ENCODE data around the gene NOL4L.

Gene NOL4L

GRCh38 chr20:32484958-32485769 is 100.0 kb downstream of the NOL4L start:
- TF ChIP-seq TOX (CRISPR knock-in tag; IDR thresholded peaks at IDR 0.05; ENCODE audit: borderline replicate concordance) = no peak
- TF ChIP-seq TSHZ2 (CRISPR knock-in tag; IDR thresholded peaks at IDR 0.05) = no peak
- no peak for TF ChIP-seq TCF4 (CRISPR knock-in tag; IDR thresholded peaks at IDR 0.05; ENCODE audit: borderline replicate concordance)
- no peak for TF ChIP-seq PPARA (CRISPR knock-in tag; IDR thresholded peaks at IDR 0.05; ENCODE audit: borderline replicate concordance)
- no peak for TF ChIP-seq ZFP3 (CRISPR knock-in tag; IDR thresholded peaks at IDR 0.05)
- TF ChIP-seq BACH2 (CRISPR knock-in tag; IDR thresholded peaks at IDR 0.05; ENCODE audit: borderline replicate concordance) = no peak
- no peak for TF ChIP-seq ISL1 (CRISPR knock-in tag; IDR thresholded peaks at IDR 0.05)
- TF ChIP-seq PATZ1 (CRISPR knock-in tag; IDR thresholded peaks at IDR 0.05; ENCODE audit: borderline replicate concordance) = no peak
- TF ChIP-seq ZNF565 (CRISPR knock-in tag; conservative IDR thresholded peaks at IDR 0.05; ENCODE audit: low read depth) = no peak
- no peak for TF ChIP-seq GLIS3 (CRISPR knock-in tag; IDR thresholded peaks at IDR 0.05)
- TF ChIP-seq ARNTL (CRISPR knock-in tag; IDR thresholded peaks at IDR 0.05; ENCODE audit: borderline replicate concordance, low read depth) = no peak
- TF ChIP-seq CSDC2 (CRISPR knock-in tag; IDR thresholded peaks at IDR 0.05) = no peak
- peak; percentile 76 for ATAC-seq

- TF ChIP-seq ZC3H10 (CRISPR knock-in tag; IDR thresholded peaks at IDR 0.05) (no peak), PATZ1 (CRISPR knock-in tag; IDR thresholded peaks at IDR 0.05; ENCODE audit: borderline replicate concordance) (0 out of 2 replicates have a peak, but pooled peaks have one; percentile 9)
- peak; percentile 63 for ATAC-seq
Observed at GRCh38 chr20:32484225-32484957, 100.7 kb downstream of the NOL4L start.

- peak; percentile 60 for ATAC-seq
- peak; percentile 56; the same call in 1 of the 2 replicates for TF ChIP-seq GLIS3 (CRISPR knock-in tag; IDR thresholded peaks at IDR 0.05)
- no peak for TF ChIP-seq ISL1 (CRISPR knock-in tag; IDR thresholded peaks at IDR 0.05)
- 0 out of 2 replicates have a peak, but pooled peaks have one; percentile 52 for TF ChIP-seq TSHZ2 (CRISPR knock-in tag; IDR thresholded peaks at IDR 0.05)
- TF ChIP-seq ZNF70 (CRISPR knock-in tag; IDR thresholded peaks at IDR 0.05) = no peak
- TF ChIP-seq ESRRG (CRISPR knock-in tag; IDR thresholded peaks at IDR 0.05) = no peak
- TF ChIP-seq ZNF565 (CRISPR knock-in tag; conservative IDR thresholded peaks at IDR 0.05; ENCODE audit: low read depth) = no peak
- no peak for TF ChIP-seq TCF4 (CRISPR knock-in tag; IDR thresholded peaks at IDR 0.05; ENCODE audit: borderline replicate concordance)
- no peak for TF ChIP-seq BACH2 (CRISPR knock-in tag; IDR thresholded peaks at IDR 0.05; ENCODE audit: borderline replicate concordance)
- TF ChIP-seq PATZ1 (CRISPR knock-in tag; IDR thresholded peaks at IDR 0.05; ENCODE audit: borderline replicate concordance) = peak; percentile 80; the same call in 1 of the 2 replicates
- TF ChIP-seq RARB (CRISPR knock-in tag; IDR thresholded peaks at IDR 0.05) = no peak
- no peak for TF ChIP-seq ZFP3 (CRISPR knock-in tag; IDR thresholded peaks at IDR 0.05)
- 0 out of 2 replicates have a peak, but pooled peaks have one; percentile 38 for TF ChIP-seq CSDC2 (CRISPR knock-in tag; IDR thresholded peaks at IDR 0.05)
Observed at GRCh38 chr20:32483351-32484224, 101.5 kb downstream of the NOL4L start.

Data from SK-N-SH treated with all-trans-retinoic acid at 6 μM for 48 hours (cell line).